Activated naive CD4-positive, alpha-beta T cell treated with anti-CD3 and anti-CD28 coated beads, Interleukin-2, amount 10 ng/mL, durations not matched to agents 7 days and 5 days (primary cell): ENCODE data around the gene LRIG2.
"Not testable (repeated sequence)": the region's sequence is repeated elsewhere in the genome, so short reads cannot be mapped to it uniquely, and the experiment has no call there.

Source experiments
- CTCF ChIA-PET: fragments of 350-600 bp; sonication (Branson Sonifier 250); formaldehyde crosslinking; loops from one replicate; lab custom pipeline; 2021; ENCODE audit warnings: antibody characterized with exemption; lab: Charles Lee
- DNase-seq: peaks from one replicate; pipeline ENCODE4 v3.0.0-alpha.2; 2020
- H3K27ac Mint-ChIP-seq: one replicate; pipeline ENCODE4 v1.8.0; 2021; ENCODE audit warnings: mild to moderate bottlenecking, moderate library complexity, mixed read lengths
- H3K27me3 Mint-ChIP-seq: one replicate; pipeline ENCODE4 v1.8.0; 2021; ENCODE audit warnings: mild to moderate bottlenecking, mixed read lengths
- H3K36me3 Mint-ChIP-seq: one replicate; pipeline ENCODE4 v1.8.0; 2021; ENCODE audit warnings: mixed read lengths
- H3K4me1 Mint-ChIP-seq: one replicate; pipeline ENCODE4 v1.8.0; 2021; ENCODE audit warnings: mixed read lengths
- H3K4me3 Mint-ChIP-seq: one replicate; pipeline ENCODE4 v1.8.0; 2021; ENCODE audit warnings: mild to moderate bottlenecking, moderate library complexity, mixed read lengths
- H3K9me3 Mint-ChIP-seq: one replicate; pipeline ENCODE4 v1.8.0; 2021; ENCODE audit warnings: mixed read lengths

LRIG2 gene

GRCh38 chr1:113042285-113043143, 30.5 kb upstream of the LRIG2 start:
- H3K27ac Mint-ChIP-seq = no peak overlapping the region
- peak; percentile 41 for DNase-seq

GRCh38 chr1:113043144-113043488, 29.9 kb upstream of the LRIG2 start:
- not testable (repeated sequence) for H3K36me3 Mint-ChIP-seq, H3K9me3 Mint-ChIP-seq, DNase-seq, H3K4me3 Mint-ChIP-seq
- Mint-ChIP-seq H3K4me1 (peaks cover 56% of the 10 kb centered on the region), H3K27ac (peak overlapping the region; percentile 30), H3K27me3 (peaks cover 10% of the 10 kb centered on the region)
- CTCF ChIA-PET = interaction anchor here (1.0 to 2.4 kb wide), 7 partner anchors 14 to 327 kb away, joined by 3 to 14 read pairs (median 6); partner anchors contain the start of gene PPM1J

More at GRCh38 chr1:113042285-113043143, 30.5 kb upstream of the LRIG2 start:
- Mint-ChIP-seq H3K36me3 (peaks cover 3% of the 10 kb centered on the region), H3K9me3 (no peaks in the 10 kb centered on the region), H3K4me1 (peaks cover 50% of the 10 kb centered on the region), H3K4me3 (no peak overlapping the region), H3K27me3 (peaks cover 10% of the 10 kb centered on the region)
- CTCF ChIA-PET = interaction anchor here (0.6 to 2.5 kb wide), 10 partner anchors 14 to 632 kb away, joined by 3 to 17 read pairs (median 6); partner anchors contain the start of genes LRIG2 and PPM1J

GRCh38 chr1:113046569-113046968, 26.4 kb upstream of the LRIG2 start:
- H3K4me1 Mint-ChIP-seq = peaks cover 71% of the 10 kb centered on the region
- peak; percentile 34 for DNase-seq
- peak overlapping the region; percentile 78 for H3K27ac Mint-ChIP-seq
- peaks cover 7% of the 10 kb centered on the region for H3K36me3 Mint-ChIP-seq
- CTCF ChIA-PET = interaction anchor here (1.0 to 2.7 kb wide), 2 partner anchors 13 to 26 kb away, joined by 3 to 14 read pairs; partner anchors contain the start of gene LRIG2
- no peaks in the 10 kb centered on the region for H3K9me3 Mint-ChIP-seq
- H3K4me3 Mint-ChIP-seq = peak overlapping the region; percentile 21
- peaks cover 9% of the 10 kb centered on the region for H3K27me3 Mint-ChIP-seq

GRCh38 chr1:113048064-113048463, 24.9 kb upstream of the LRIG2 start:
- Mint-ChIP-seq H3K4me1 (peaks cover 56% of the 10 kb centered on the region), H3K27ac (no peak overlapping the region), H3K4me3 (no peak overlapping the region), H3K27me3 (peaks cover 5% of the 10 kb centered on the region), H3K36me3 (peaks cover 7% of the 10 kb centered on the region), H3K9me3 (no peaks in the 10 kb centered on the region)
- CTCF ChIA-PET = no interaction called here
- no peak for DNase-seq

GRCh38 chr1:113053344-113054126, 19.5 kb upstream of the LRIG2 start:
- no peaks in the 10 kb centered on the region for H3K27me3 Mint-ChIP-seq
- no peak overlapping the region for H3K4me3 Mint-ChIP-seq
- CTCF ChIA-PET = interaction anchor here (9.1 kb wide), 1 partner anchor 19 kb away, joined by 54 read pairs; the partner anchor contains the start of gene LRIG2
- H3K4me1 Mint-ChIP-seq = peaks cover 43% of the 10 kb centered on the region
- no peaks in the 10 kb centered on the region for H3K9me3 Mint-ChIP-seq
- no peaks in the 10 kb centered on the region for H3K36me3 Mint-ChIP-seq
- DNase-seq = no peak
- no peak overlapping the region for H3K27ac Mint-ChIP-seq

GRCh38 chr1:113055570-113055969, 17.4 kb upstream of the LRIG2 start:
- CTCF ChIA-PET = interaction anchor here (9.1 kb wide), 1 partner anchor 17 kb away, joined by 54 read pairs; the partner anchor contains the start of gene LRIG2
- H3K4me1 Mint-ChIP-seq = peaks cover 32% of the 10 kb centered on the region
- no peaks in the 10 kb centered on the region for H3K27me3 Mint-ChIP-seq
- no peak overlapping the region for H3K4me3 Mint-ChIP-seq
- H3K9me3 Mint-ChIP-seq = no peaks in the 10 kb centered on the region
- DNase-seq = no peak
- H3K36me3 Mint-ChIP-seq = no peaks in the 10 kb centered on the region
- H3K27ac Mint-ChIP-seq = no peak overlapping the region

- CTCF ChIA-PET = interaction anchor here (0.6 to 9.1 kb wide), 3 partner anchors 15 to 25 kb away, joined by 3 to 54 read pairs (median 5); partner anchors contain the start of gene LRIG2
- no peaks in the 10 kb centered on the region for H3K9me3 Mint-ChIP-seq
- DNase-seq = no peak
- no peak overlapping the region for H3K4me3 Mint-ChIP-seq
- no peaks in the 10 kb centered on the region for H3K36me3 Mint-ChIP-seq
- no peak overlapping the region for H3K27ac Mint-ChIP-seq
- no peaks in the 10 kb centered on the region for H3K27me3 Mint-ChIP-seq
- peaks cover 26% of the 10 kb centered on the region for H3K4me1 Mint-ChIP-seq
These were observed 16.0 kb upstream of the LRIG2 start for GRCh38 chr1:113057006-113057405.

- CTCF ChIA-PET = interaction anchor here (0.9 to 9.1 kb wide), 2 partner anchors 13 kb away, joined by 3 to 54 read pairs; partner anchors contain the start of gene LRIG2
- no peak overlapping the region for H3K27ac Mint-ChIP-seq
- H3K9me3 Mint-ChIP-seq = no peaks in the 10 kb centered on the region
- H3K4me1 Mint-ChIP-seq = peaks cover 20% of the 10 kb centered on the region
- H3K27me3 Mint-ChIP-seq = no peaks in the 10 kb centered on the region
- no peak overlapping the region for H3K4me3 Mint-ChIP-seq
- no peaks in the 10 kb centered on the region for H3K36me3 Mint-ChIP-seq
- DNase-seq = no peak
These were observed 13.9 kb upstream of the LRIG2 start for GRCh38 chr1:113058941-113059706.

GRCh38 chr1:113063456-113063855, 9.5 kb upstream of the LRIG2 start:
- H3K27me3 Mint-ChIP-seq, H3K4me1 Mint-ChIP-seq, H3K36me3 Mint-ChIP-seq, CTCF ChIA-PET, DNase-seq, H3K4me3 Mint-ChIP-seq, H3K27ac Mint-ChIP-seq, H3K9me3 Mint-ChIP-seq: not testable (repeated sequence)

- no peaks in the 10 kb centered on the region for H3K27me3 Mint-ChIP-seq
- H3K9me3 Mint-ChIP-seq = no peaks in the 10 kb centered on the region
- H3K36me3 Mint-ChIP-seq = peaks cover 10% of the 10 kb centered on the region
- DNase-seq = no peak
- H3K27ac Mint-ChIP-seq = peak overlapping the region; percentile 85
- peaks cover 32% of the 10 kb centered on the region for H3K4me1 Mint-ChIP-seq
- CTCF ChIA-PET = interaction anchor here (0.5 to 3.1 kb wide), 46 partner anchors 10 to 681 kb away, joined by 3 to 54 read pairs (median 4); partner anchors contain the start of genes MOV10, PPM1J and SLC16A1
- peak overlapping the region; percentile 85 for H3K4me3 Mint-ChIP-seq
These were observed 749 bp upstream of the LRIG2 start for GRCh38 chr1:113072141-113072756.

GRCh38 chr1:113073479-113073950, 517 bp downstream of the LRIG2 start:
- no peaks in the 10 kb centered on the region for H3K9me3 Mint-ChIP-seq
- H3K27me3 Mint-ChIP-seq = no peaks in the 10 kb centered on the region
- H3K36me3 Mint-ChIP-seq = peaks cover 20% of the 10 kb centered on the region
- DNase-seq = no peak
- CTCF ChIA-PET = interaction anchor here (0.8 to 3.1 kb wide), 27 partner anchors 9 to 682 kb away, joined by 3 to 54 read pairs (median 6); partner anchors contain the start of genes PPM1J and SLC16A1
- H3K27ac Mint-ChIP-seq = peak overlapping the region; percentile 85
- H3K4me1 Mint-ChIP-seq = peaks cover 32% of the 10 kb centered on the region
- peak overlapping the region; percentile 85 for H3K4me3 Mint-ChIP-seq

GRCh38 chr1:113074237-113074636, 1.2 kb downstream of the LRIG2 start:
- H3K4me3 Mint-ChIP-seq = peak overlapping the region; percentile 85
- H3K9me3 Mint-ChIP-seq = no peaks in the 10 kb centered on the region
- peaks cover 32% of the 10 kb centered on the region for H3K4me1 Mint-ChIP-seq
- peaks cover 23% of the 10 kb centered on the region for H3K36me3 Mint-ChIP-seq
- H3K27ac Mint-ChIP-seq = peak overlapping the region; percentile 85
- CTCF ChIA-PET = interaction anchor here (1.5 to 3.1 kb wide), 6 partner anchors 16 to 359 kb away, joined by 8 to 54 read pairs (median 20); partner anchors contain the start of gene PPM1J
- no peak for DNase-seq
- H3K27me3 Mint-ChIP-seq = no peaks in the 10 kb centered on the region

- H3K27me3 Mint-ChIP-seq = not testable (repeated sequence)
These were observed 5.0 kb downstream of the LRIG2 start for GRCh38 chr1:113077978-113078377.

More at GRCh38 chr1:113077978-113078377, 5.0 kb downstream of the LRIG2 start:
- not testable (repeated sequence) for H3K4me3 Mint-ChIP-seq, H3K9me3 Mint-ChIP-seq, H3K27ac Mint-ChIP-seq, DNase-seq
- H3K4me1 Mint-ChIP-seq = peaks cover 25% of the 10 kb centered on the region
- CTCF ChIA-PET = interaction anchor here (0.7 kb wide), 2 partner anchors 85 to 1678 kb away, joined by 3 read pairs; no protein-coding TSS in a partner anchor
- peaks cover 34% of the 10 kb centered on the region for H3K36me3 Mint-ChIP-seq
